Measurements from ENCODE around the gene MLEC. TPM values are rescaled to one million over a fixed set of nuclear protein-coding genes. Genes with fewer than 3 reads are reported as not detected.
A peak's percentile ranks its signal among the peaks of the same experiment; 100 is the strongest.

The MLEC gene
- total RNA-seq, 3 donors from 2014 or later, result 166 to 281 (median 272) TPM

DNA sequence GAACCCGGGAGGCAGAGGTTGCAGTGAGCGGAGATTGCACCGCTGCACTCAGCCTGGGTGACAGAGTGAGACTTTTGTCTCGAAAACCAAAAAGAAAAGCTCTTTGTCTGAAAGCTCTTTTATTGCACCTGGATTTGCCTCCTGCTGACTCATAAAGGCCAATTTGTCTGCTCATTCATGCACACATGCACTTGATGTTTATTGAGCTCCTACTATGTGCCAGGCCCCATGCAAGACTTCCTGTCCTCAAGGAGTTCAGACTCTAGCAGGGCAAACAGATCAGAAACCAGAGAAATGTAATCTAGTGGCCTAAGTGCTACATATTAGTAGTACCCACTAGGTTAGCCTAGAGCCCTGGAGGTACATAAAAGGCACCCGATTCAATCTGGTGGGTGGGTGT, 16.3 kb upstream of the MLEC start:
- ATAC-seq (peak; percentile 46), DNase-seq (no peak)
- Histone ChIP-seq H3K4me3 (no peak overlapping the region), H3K4me1 (ENCODE audit: low read depth) (peaks cover 6% of the 10 kb centered on the region), H3K9me3 (no peaks in the 10 kb centered on the region), H3K36me3 (ENCODE audit: low read depth) (no peaks in the 10 kb centered on the region)
- intact Hi-C loops (cut with DNase I, micrococcal nuclease), result no loop called here
- TF ChIP-seq, protein P1, sequence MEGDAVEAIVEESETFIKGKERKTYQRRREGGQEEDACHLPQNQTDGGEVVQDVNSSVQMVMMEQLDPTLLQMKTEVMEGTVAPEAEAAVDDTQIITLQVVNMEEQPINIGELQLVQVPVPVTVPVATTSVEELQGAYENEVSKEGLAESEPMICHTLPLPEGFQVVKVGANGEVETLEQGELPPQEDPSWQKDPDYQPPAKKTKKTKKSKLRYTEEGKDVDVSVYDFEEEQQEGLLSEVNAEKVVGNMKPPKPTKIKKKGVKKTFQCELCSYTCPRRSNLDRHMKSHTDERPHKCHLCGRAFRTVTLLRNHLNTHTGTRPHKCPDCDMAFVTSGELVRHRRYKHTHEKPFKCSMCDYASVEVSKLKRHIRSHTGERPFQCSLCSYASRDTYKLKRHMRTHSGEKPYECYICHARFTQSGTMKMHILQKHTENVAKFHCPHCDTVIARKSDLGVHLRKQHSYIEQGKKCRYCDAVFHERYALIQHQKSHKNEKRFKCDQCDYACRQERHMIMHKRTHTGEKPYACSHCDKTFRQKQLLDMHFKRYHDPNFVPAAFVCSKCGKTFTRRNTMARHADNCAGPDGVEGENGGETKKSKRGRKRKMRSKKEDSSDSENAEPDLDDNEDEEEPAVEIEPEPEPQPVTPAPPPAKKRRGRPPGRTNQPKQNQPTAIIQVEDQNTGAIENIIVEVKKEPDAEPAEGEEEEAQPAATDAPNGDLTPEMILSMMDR (IDR thresholded peaks at IDR 0.05), result no peak

DNA sequence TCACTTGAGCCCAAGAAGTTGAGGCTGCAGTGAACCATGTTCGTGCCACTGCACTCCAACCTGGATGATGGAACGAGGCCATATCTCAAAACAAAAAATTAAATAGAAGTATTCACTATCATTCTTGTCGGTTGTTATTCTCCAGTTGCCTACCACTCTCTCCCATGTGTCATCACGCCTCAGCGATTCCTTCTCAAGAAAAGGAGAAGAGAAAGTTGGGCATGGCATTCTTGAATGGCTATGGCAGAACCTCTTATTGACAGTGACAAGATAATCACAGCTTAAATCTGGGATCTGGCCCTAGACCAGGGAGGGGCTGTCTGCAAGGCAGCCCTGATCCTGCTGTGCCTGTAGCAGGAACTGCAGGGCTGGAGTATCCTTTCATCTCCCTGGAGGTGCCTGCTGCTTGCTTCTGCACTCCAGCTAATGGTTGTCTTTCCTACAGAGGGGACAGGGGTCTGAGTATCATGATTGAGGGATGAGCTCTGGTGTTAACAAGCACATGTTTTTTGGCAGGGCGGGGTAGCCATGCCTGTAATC, 12.8 kb upstream of the MLEC start:
- H3K4me3 ChIP-seq, result no peak overlapping the region
- H3K9me3 ChIP-seq, result no peaks in the 10 kb centered on the region
- no peaks in the 10 kb centered on the region for H3K36me3 ChIP-seq (ENCODE audit: low read depth)
- TF ChIP-seq, protein P1 (IDR thresholded peaks at IDR 0.05), result no peak
- intact Hi-C loops (cut with DNase I, micrococcal nuclease), result no loop called here
- ATAC-seq (no peak), DNase-seq (no peak)
- H3K4me1 ChIP-seq (ENCODE audit: low read depth), result peaks cover 3% of the 10 kb centered on the region

DNA sequence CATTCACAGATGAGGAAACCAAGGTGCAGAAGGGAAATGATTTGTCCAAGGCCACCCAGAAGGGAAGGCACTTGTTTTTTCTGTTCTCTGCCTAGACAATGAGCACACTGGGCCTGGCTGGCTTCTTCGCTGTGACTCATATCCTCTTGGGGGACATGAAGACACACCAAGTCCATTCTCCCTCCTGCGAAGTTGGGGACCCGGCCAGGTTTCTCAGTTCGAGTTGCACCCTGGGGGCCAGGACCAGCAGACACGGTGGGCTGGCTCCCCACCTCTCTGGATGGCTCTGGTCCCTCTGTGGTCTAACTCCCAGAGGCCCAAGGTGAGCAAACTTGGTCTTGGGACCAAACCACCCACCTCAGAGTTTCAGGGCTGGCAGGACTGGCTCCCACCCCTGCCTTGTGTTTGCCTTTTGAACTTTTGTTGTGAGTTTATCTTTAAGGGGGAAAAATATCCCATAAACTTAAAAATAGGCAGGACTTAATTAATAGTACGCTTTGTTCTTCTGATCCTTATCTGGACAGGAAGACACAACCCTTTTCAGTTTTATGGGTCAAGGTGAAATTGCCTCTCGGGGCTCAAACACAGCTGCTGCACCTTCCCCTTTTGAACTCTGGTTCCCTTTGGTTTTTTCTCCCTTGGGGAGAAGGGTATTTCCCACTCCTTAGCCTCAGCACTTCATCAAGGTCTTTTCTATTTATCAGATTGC, 9.0 kb upstream of the MLEC start:
- no peaks in the 10 kb centered on the region for H3K9me3 ChIP-seq
- no peaks in the 10 kb centered on the region for H3K36me3 ChIP-seq (ENCODE audit: low read depth)
- H3K4me3 ChIP-seq, result no peak overlapping the region
- H3K4me1 ChIP-seq (ENCODE audit: low read depth), result no peaks in the 10 kb centered on the region
- DNase-seq, result no peak
- TF ChIP-seq, protein P1 (IDR thresholded peaks at IDR 0.05), result no peak
- intact Hi-C loops (cut with DNase I, micrococcal nuclease), result no loop called here
- ATAC-seq, result peak; percentile 67

DNA sequence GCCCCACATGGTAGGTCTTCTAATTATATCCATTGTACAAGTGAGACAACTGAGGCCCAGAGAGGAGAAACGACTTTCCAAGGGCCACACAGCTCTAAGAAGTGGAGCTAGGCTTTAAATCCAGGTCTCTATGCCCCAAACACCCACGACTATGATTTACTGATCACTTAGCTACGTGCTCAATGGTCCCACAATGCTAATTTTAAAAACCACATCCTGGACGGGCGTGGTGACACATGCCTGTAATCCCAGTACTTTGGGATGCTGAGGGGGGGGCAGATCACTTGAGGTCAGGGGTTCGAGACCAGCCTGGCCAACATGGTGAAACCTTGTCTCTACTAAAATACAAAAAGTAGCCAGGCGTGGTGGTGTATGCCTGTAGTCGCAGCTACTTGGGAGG, 8.4 kb upstream of the MLEC start:
- DNase-seq, result no peak
- ATAC-seq, result no peak
- no peaks in the 10 kb centered on the region for H3K36me3 ChIP-seq (ENCODE audit: low read depth)
- H3K9me3 ChIP-seq, result no peaks in the 10 kb centered on the region
- TF ChIP-seq, protein P1 (IDR thresholded peaks at IDR 0.05), result no peak
- no peaks in the 10 kb centered on the region for H3K4me1 ChIP-seq (ENCODE audit: low read depth)
- no peak overlapping the region for H3K4me3 ChIP-seq
- intact Hi-C loops (cut with DNase I, micrococcal nuclease), result no loop called here

DNA sequence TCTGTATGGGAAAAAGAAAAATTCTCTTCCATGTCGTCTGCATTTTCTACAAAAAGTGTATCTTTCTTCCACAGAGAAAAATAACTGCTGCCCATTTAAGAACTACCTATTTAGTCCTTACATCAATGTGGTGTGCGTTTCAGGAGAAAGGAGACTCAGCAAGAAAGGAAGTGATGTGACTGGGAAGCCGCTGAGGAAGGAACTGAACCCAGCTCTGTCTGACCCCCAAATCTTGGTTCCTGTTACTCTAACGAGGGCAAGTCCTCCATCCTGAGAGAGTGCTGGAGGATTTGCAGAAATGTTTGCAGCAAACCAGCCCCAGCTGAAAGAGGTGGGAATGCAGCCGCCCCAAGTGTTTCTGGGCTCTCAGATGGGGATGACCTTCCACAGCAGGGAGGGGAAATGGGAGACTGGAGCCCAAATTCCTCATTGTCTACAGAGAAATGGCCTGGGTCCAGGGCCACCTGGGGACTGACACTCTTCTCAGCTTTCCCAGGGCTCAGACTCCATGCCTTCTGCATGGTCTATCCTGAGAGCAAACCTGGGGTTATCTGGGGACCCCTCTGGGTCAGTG, 6.7 kb upstream of the MLEC start:
- no peak overlapping the region for H3K4me3 ChIP-seq
- TF ChIP-seq, protein P1 (IDR thresholded peaks at IDR 0.05), result no peak
- DNase-seq, result no peak
- no peaks in the 10 kb centered on the region for H3K4me1 ChIP-seq (ENCODE audit: low read depth)
- no peak for ATAC-seq
- intact Hi-C loops (cut with DNase I, micrococcal nuclease), result no loop called here
- H3K9me3 ChIP-seq, result no peaks in the 10 kb centered on the region
- no peaks in the 10 kb centered on the region for H3K36me3 ChIP-seq (ENCODE audit: low read depth)
